ENCODE measurements around the gene AGXT.

AGXT gene

DNA sequence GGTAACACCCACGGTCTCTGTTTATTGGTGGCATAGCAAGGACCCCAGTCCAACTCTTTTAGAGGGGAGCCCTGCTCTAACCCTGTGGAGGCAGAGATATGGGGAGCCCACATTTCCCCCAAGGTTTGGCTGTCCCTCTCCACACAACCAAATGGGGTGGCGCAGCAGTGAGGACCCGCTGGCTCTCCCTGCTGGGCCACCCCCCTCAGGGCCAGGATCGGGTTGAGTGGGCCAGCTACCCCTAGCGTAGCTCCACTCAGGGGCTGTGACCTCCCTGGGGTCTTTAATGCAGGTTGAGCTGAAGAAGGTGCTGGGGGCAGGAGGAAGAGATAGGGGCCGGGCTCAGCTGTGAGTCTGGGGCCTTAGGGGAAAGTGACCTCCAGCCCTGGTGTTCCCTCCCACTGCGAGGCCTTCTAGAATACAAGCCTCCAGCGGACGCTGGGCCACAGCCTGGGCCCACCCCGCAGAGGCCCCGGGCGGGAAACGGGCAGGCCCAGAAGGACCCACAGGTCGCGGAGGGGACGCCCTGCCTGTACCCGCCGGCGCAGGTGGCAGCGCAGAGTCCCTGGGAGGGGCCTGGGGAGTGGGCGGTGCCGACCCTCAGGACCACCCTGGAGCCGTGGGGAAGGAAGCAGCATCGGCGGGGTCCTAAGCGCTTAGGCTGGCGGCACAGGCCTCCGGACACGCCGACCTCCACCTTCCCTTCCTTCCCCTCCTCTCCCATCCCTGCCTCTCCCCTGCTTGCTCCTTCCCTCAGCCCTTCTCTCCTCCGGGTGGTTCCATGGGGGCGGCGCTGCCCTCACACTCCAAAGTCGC, 47.1 kb downstream of the AGXT start:
- Histone ChIP-seq H3K9ac (ENCODE audit: low read length in 5 of 5) (no peak overlapping the region), H3K4me1 (ENCODE audit: control insufficient read depth in 5 of 5, insufficient read depth in 5 of 5, low read length in 5 of 5) (peaks cover 7 to 47% (median 37%) of the 10 kb centered on the region in 5 donors), H3K9me3 (ENCODE audit: control insufficient read depth in 5 of 5, low read length in 5 of 5) (no peaks in the 10 kb centered on the region), H3K36me3 (ENCODE audit: control insufficient read depth in 5 of 5, insufficient read depth in 5 of 5, low read length in 5 of 5) (no peaks in the 10 kb centered on the region), H3K27me3 (ENCODE audit: control insufficient read depth in 5 of 5, insufficient read depth in 4 of 5, low read length in 5 of 5) (peaks cover 5 to 13% (median 8%) of the 10 kb centered on the region in 5 donors), H3K27ac (ENCODE audit: low read depth, low read length) (no peak overlapping the region), H3K4me3 (ENCODE audit: low read depth in 1 of 5, low read length in 5 of 5) (peak overlapping the region in 1 of 5 donors; percentile 16)

DNA sequence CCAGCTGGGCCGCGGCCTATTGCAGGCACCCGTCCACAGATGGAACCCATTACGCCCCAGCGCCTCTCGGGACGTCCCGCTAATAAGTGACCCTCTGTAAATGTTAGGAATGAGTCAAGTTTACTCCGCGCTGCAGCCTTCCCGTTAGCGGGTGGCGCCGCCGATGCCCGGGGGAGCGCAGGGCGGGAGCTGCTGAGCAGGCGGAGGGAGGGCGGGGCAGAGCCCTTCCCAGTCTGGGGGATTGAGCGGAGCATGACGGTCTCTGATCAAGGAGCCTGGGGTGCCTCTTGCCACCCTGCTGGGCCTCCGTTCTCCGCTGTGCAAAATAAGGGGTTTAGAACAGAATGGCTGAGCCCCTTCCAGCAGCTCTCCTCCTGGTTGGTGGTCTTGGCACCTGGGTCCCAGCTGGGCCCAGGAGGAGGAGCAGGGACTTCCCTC, 48.0 kb downstream of the AGXT start:
- Histone ChIP-seq H3K36me3 (ENCODE audit: control insufficient read depth in 5 of 5, insufficient read depth in 5 of 5, low read length in 5 of 5) (no peaks in the 10 kb centered on the region), H3K27me3 (ENCODE audit: control insufficient read depth in 5 of 5, insufficient read depth in 4 of 5, low read length in 5 of 5) (peaks cover 5 to 13% (median 8%) of the 10 kb centered on the region in 5 donors), H3K9me3 (ENCODE audit: control insufficient read depth in 5 of 5, low read length in 5 of 5) (no peaks in the 10 kb centered on the region), H3K9ac (ENCODE audit: low read length in 5 of 5) (no peak overlapping the region), H3K4me3 (ENCODE audit: low read depth in 1 of 5, low read length in 5 of 5) (no peak overlapping the region), H3K27ac (ENCODE audit: low read depth, low read length) (peak overlapping the region; percentile 50), H3K4me1 (ENCODE audit: control insufficient read depth in 5 of 5, insufficient read depth in 5 of 5, low read length in 5 of 5) (peaks cover 7 to 53% (median 45%) of the 10 kb centered on the region in 5 donors)

DNA sequence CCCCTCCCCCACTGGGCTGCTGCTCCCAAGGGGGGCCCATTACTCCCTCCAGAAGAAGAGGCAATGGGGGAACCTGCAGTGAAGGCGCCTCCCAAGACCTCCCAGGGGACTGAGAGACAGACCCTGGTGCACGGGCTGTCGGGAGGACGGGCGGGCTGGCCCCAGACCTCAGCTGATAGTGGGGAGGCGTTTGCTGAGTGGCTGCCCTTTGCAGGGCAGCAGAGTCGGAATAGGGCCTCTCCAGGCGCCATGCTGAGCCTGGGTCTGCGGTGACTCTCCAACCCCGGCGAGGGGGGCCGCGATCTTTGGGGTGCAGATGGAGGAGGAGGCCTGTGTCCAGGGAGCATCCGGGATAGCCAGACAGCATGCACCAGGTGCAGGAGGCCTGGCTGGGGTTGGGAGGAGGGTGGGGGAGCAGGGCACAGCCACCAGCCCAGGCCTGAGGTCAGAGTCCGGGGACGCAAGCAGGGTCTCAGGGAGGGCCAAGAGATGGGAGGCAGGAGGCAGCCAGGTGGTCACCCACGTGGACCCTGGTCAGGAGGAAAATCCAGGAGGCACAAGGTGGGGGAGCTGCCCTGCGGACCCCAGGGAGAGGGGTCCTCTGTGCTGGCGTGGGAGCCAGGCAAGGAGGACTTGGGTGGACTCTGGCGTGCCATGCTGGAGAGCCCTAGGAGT, 48.5 kb downstream of the AGXT start:
- Histone ChIP-seq H3K9ac (ENCODE audit: low read length in 5 of 5) (no peak overlapping the region), H3K4me3 (ENCODE audit: low read depth in 1 of 5, low read length in 5 of 5) (no peak overlapping the region), H3K9me3 (ENCODE audit: control insufficient read depth in 5 of 5, low read length in 5 of 5) (no peaks in the 10 kb centered on the region), H3K36me3 (ENCODE audit: control insufficient read depth in 5 of 5, insufficient read depth in 5 of 5, low read length in 5 of 5) (no peaks in the 10 kb centered on the region), H3K4me1 (ENCODE audit: control insufficient read depth in 5 of 5, insufficient read depth in 5 of 5, low read length in 5 of 5) (peaks cover 7 to 58% (median 48%) of the 10 kb centered on the region in 5 donors), H3K27me3 (ENCODE audit: control insufficient read depth in 5 of 5, insufficient read depth in 4 of 5, low read length in 5 of 5) (peaks cover 5 to 13% (median 8%) of the 10 kb centered on the region in 5 donors), H3K27ac (ENCODE audit: low read depth, low read length) (peak overlapping the region; percentile 50)

DNA sequence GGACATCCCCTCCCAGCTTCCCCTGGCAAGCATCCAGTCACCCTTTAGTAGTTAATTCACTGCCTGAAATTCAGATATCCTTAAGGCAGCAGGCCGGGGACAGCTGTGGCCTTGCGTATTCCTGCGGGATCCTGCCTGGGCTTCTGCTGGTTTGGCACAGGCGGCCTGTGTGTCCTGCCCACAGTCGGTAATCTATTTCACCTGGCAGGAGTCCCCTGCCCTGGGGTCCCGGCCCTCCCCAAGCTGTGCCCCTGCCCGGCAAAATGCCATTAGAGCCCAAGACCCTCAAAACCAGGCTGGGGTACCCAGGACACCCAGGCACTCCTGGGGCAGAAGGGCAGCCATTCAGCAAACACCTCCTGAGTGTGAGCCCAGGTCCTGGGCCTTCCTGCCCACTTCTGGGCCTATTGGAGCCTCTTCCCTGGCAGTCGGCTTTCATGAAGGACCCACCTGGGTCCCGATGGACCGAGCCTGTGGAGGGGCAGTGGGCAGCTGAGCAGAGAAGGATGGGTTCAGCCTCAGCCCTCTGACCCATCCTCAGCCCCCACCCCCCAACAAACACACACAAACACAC, 49.1 kb downstream of the AGXT start:
- no peak overlapping the region for H3K9ac ChIP-seq (ENCODE audit: low read length in 5 of 5)
- H3K27me3 ChIP-seq (ENCODE audit: control insufficient read depth in 5 of 5, insufficient read depth in 4 of 5, low read length in 5 of 5), result peaks cover 5 to 13% (median 8%) of the 10 kb centered on the region in 5 donors
- no peak overlapping the region for H3K4me3 ChIP-seq (ENCODE audit: low read depth in 1 of 5, low read length in 5 of 5)
- H3K9me3 ChIP-seq (ENCODE audit: control insufficient read depth in 5 of 5, low read length in 5 of 5), result no peaks in the 10 kb centered on the region
- no peak overlapping the region for H3K27ac ChIP-seq (ENCODE audit: low read depth, low read length)
- no peaks in the 10 kb centered on the region for H3K36me3 ChIP-seq (ENCODE audit: control insufficient read depth in 5 of 5, insufficient read depth in 5 of 5, low read length in 5 of 5)
- H3K4me1 ChIP-seq (ENCODE audit: control insufficient read depth in 5 of 5, insufficient read depth in 5 of 5, low read length in 5 of 5), result peaks cover 7 to 58% (median 48%) of the 10 kb centered on the region in 5 donors

DNA sequence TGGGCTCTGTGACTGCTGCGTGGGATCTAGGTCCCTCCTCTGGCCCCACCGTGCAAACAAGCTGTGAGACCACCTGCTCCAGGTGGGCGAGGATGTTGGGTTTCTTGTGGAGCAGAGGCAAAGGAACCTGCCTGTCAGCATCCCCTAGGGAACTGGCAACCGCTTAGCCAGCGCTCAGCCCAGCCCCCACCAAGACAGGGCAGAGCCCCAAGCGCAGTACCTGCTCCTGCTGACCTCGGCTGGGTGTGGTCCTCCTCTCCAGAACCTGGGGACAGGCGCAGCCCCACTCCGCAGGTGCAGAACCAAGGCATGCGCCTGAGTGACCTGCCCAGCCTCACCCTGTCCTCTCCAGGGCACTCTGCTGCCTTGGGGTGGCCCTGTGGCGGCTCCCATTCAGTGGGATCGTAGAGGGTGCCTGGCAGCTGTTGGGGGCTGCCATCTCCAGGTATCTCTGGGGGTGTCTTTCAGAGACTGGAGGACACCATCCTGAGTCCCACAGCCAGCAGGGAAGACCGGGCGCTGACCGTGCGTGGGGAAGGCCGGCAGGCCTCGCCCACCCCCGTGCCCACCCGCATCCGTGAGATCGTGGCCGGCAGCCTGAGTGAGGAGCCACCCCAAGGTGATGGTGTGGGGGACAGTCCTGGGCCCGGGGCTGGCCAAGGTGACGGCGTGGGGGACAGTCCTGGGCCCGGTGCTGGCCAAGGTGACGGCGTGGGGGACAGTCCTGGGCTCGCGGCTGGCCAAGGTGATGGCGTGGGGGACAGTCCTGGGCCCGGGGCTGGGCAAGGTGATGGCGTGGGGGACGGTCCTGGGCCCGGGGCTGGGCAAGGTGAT, 49.9 kb downstream of the AGXT start:
- no peak overlapping the region for H3K27ac ChIP-seq (ENCODE audit: low read depth, low read length)
- H3K4me3 ChIP-seq (ENCODE audit: low read depth in 1 of 5, low read length in 5 of 5), result no peak overlapping the region
- H3K9me3 ChIP-seq (ENCODE audit: control insufficient read depth in 5 of 5, low read length in 5 of 5), result no peaks in the 10 kb centered on the region
- no peaks in the 10 kb centered on the region for H3K36me3 ChIP-seq (ENCODE audit: control insufficient read depth in 5 of 5, insufficient read depth in 5 of 5, low read length in 5 of 5)
- H3K9ac ChIP-seq (ENCODE audit: low read length in 5 of 5), result no peak overlapping the region
- peaks cover 5 to 13% (median 8%) of the 10 kb centered on the region in 5 donors for H3K27me3 ChIP-seq (ENCODE audit: control insufficient read depth in 5 of 5, insufficient read depth in 4 of 5, low read length in 5 of 5)
- peaks cover 5 to 55% (median 46%) of the 10 kb centered on the region in 5 donors for H3K4me1 ChIP-seq (ENCODE audit: control insufficient read depth in 5 of 5, insufficient read depth in 5 of 5, low read length in 5 of 5)

DNA sequence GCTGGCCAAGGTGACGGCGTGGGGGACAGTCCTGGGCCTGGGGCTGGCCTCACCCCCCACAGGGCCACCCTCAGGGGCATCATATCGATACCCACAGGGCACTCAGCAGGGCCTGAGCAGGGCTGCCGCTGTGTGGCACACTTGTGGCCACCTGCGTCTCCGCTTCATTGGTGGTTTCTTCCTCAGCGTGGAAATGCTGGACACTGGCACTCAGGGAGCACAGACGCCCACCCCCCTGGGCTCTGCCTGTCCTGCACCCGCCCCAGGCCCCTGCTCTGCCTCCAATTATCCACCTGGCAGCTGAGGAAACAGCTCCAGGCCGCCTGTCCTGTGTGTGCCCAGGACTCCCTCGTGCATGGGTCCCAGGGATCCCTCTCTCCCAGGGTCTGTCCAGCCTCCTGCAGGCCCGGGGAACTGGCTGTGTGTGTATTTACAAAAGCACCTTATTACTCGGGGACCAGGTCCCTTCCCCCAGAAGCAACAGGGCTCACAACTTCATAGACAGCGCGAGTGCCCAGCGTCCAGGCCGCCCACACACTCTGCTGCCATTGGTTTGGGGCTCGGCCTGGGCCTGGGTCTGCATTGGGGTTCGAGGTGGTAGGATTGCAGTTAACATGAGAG, 50.6 kb downstream of the AGXT start:
- H3K36me3 ChIP-seq (ENCODE audit: control insufficient read depth in 5 of 5, insufficient read depth in 5 of 5, low read length in 5 of 5), result no peaks in the 10 kb centered on the region

DNA sequence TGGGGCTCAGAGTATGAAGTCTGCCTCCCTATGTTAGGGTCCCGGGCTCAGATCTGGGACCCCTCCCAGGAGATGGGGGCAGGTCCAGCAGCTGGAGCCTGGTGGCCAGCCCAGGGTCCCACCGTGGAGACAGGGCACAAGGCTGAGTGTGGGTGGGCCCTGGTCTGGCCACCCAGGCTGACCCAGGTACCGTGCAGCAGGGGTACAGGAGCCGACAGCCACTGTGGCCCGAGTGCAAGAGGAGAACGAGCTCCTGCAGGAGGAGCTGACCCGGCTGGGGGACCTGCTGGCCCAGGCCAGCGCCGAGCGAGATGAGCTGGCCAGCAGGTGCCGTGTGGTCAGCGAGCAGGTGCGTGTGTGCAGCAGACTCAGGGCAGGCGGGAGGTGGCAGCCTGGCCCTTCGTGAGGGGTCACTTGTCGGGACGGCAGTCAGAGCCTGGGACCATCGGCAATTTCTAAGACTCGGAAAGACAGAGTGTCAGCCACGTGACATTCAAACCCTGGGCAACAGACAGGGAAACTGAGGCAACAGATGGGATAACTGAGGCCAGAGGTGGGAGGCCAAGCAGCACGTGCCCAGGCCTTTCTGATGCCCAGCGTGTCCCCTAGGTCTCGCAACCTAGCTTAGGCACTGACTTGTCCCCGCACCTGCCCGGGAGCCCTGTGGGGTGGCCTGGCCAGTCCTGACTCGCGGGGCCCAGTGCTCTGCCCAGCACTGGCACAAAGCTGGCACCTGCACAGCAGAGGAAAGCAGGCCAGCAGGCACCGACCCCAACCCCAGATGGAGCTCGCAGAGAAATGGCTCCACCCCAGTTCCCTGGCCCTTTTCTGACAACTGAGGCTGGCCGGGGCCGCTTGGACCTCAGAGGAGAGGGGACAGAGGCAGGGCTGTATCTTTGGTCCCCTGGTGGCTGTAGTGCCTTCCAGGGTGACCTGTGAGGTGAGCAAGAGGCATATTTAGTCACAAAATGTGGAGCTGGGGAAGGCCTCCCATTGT, 51.5 kb downstream of the AGXT start:
- Histone ChIP-seq H3K27ac (ENCODE audit: low read depth, low read length) (no peak overlapping the region), H3K36me3 (ENCODE audit: control insufficient read depth in 5 of 5, insufficient read depth in 5 of 5, low read length in 5 of 5) (no peaks in the 10 kb centered on the region), H3K9me3 (ENCODE audit: control insufficient read depth in 5 of 5, low read length in 5 of 5) (no peaks in the 10 kb centered on the region), H3K4me1 (ENCODE audit: control insufficient read depth in 5 of 5, insufficient read depth in 5 of 5, low read length in 5 of 5) (peaks cover 2 to 40% (median 31%) of the 10 kb centered on the region in 5 donors), H3K9ac (ENCODE audit: low read length in 5 of 5) (no peak overlapping the region), H3K27me3 (ENCODE audit: control insufficient read depth in 5 of 5, insufficient read depth in 4 of 5, low read length in 5 of 5) (peaks cover 3 to 8% (median 5%) of the 10 kb centered on the region in 5 donors), H3K4me3 (ENCODE audit: low read depth in 1 of 5, low read length in 5 of 5) (no peak overlapping the region)

More for the DNA sequence above, 50.6 kb downstream of the AGXT start:
- Histone ChIP-seq H3K9ac (ENCODE audit: low read length in 5 of 5) (no peak overlapping the region), H3K4me3 (ENCODE audit: low read depth in 1 of 5, low read length in 5 of 5) (no peak overlapping the region), H3K27me3 (ENCODE audit: control insufficient read depth in 5 of 5, insufficient read depth in 4 of 5, low read length in 5 of 5) (peaks cover 5 to 13% (median 7%) of the 10 kb centered on the region in 5 donors), H3K9me3 (ENCODE audit: control insufficient read depth in 5 of 5, low read length in 5 of 5) (no peaks in the 10 kb centered on the region), H3K27ac (ENCODE audit: low read depth, low read length) (no peak overlapping the region), H3K4me1 (ENCODE audit: control insufficient read depth in 5 of 5, insufficient read depth in 5 of 5, low read length in 5 of 5) (peaks cover 2 to 47% (median 38%) of the 10 kb centered on the region in 5 donors)

DNA sequence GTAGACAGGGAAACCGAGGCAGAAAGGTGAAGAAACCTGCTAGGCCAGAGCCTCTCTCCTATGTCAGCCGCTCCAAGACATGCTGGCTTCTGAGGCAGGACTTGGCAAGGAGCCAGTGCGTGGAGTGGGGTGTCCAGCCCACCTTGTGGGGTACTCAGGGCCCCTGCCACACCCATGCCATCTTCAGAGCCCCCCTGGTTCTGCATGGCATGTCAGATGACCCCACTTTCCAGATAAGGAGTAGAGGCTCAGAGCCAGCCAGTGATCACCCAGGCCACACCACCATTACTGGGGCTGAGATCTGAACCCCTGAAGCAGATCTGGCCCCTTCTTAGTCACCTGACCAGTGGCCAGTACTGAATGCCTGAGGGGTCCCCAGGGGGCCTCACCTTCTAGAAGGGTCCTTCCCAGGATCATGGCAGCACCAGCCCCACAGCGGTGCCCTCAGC, 52.2 kb downstream of the AGXT start:
- Histone ChIP-seq H3K4me1 (ENCODE audit: control insufficient read depth in 5 of 5, insufficient read depth in 5 of 5, low read length in 5 of 5) (peaks cover 2 to 33% (median 25%) of the 10 kb centered on the region in 5 donors), H3K4me3 (ENCODE audit: low read depth in 1 of 5, low read length in 5 of 5) (no peak overlapping the region), H3K27me3 (ENCODE audit: control insufficient read depth in 5 of 5, insufficient read depth in 4 of 5, low read length in 5 of 5) (peaks cover 0 to 3% (median 2%) of the 10 kb centered on the region in 5 donors), H3K9ac (ENCODE audit: low read length in 5 of 5) (peak overlapping the region in 1 of 5 donors; percentile 41), H3K9me3 (ENCODE audit: control insufficient read depth in 5 of 5, low read length in 5 of 5) (no peaks in the 10 kb centered on the region), H3K36me3 (ENCODE audit: control insufficient read depth in 5 of 5, insufficient read depth in 5 of 5, low read length in 5 of 5) (no peaks in the 10 kb centered on the region), H3K27ac (ENCODE audit: low read depth, low read length) (no peak overlapping the region)
